HepG2 (cell line): ENCODE results near the gene GPX5. TPM values are rescaled to one million over a fixed set of nuclear protein-coding genes. Genes with fewer than 3 reads are reported as not detected.

Experiments
- ARID2 ChIP-seq: sonication (generic); formaldehyde crosslinking; IDR thresholded peaks from 2 replicates; pipeline ENCODE4 v1.8.1; 2022; ENCODE audit warnings: mild to moderate bottlenecking, missing genetic modification reagents, borderline replicate concordance
- CREB1 ChIP-seq, 2 experiments: fragments of 450-650 bp in 1 of 2; IDR thresholded peaks; 2 replicates each; pipeline ENCODE4 v1.6.1; 2016 to 2017; ENCODE audit warnings: control low read depth in 1 of 2, mild to moderate bottlenecking in 1 of 2, missing compliant biosample characterization in 1 of 2, missing genetic modification characterization in 1 of 2
- ESRRA ChIP-seq: sonication (generic); formaldehyde crosslinking; IDR thresholded peaks from 2 replicates; pipeline ENCODE4 v1.5.1; 2020; ENCODE audit warnings: mild to moderate bottlenecking, low read depth, missing genetic modification reagents
- MEF2D ChIP-seq: sonication (generic); formaldehyde crosslinking; IDR thresholded peaks from 2 replicates; pipeline ENCODE4 v1.5.1; 2020; ENCODE audit warnings: mild to moderate bottlenecking, missing genetic modification reagents
- MYNN ChIP-seq: sonication (generic); formaldehyde crosslinking; IDR thresholded peaks from 2 replicates; pipeline ENCODE4 v1.4.0; 2020; ENCODE audit warnings: mild to moderate bottlenecking, low read depth, missing genetic modification reagents
- NFYC ChIP-seq: IDR thresholded peaks from 2 replicates; pipeline ENCODE4 v1.6.1; 2016; ENCODE audit warnings: missing genetic modification reagents, missing compliant biosample characterization
- PHF8 ChIP-seq: sonication (generic); formaldehyde crosslinking; IDR thresholded peaks from 2 replicates; pipeline ENCODE4 v1.5.0; 2020; ENCODE audit warnings: missing genetic modification reagents
- REL ChIP-seq: sonication (generic); formaldehyde crosslinking; conservative IDR thresholded peaks from 2 replicates; pipeline ENCODE4 v1.8.0; 2022; ENCODE audit warnings: mild to moderate bottlenecking, missing genetic modification reagents, moderate library complexity
- SRF ChIP-seq: IDR thresholded peaks from 2 replicates; pipeline ENCODE4 v1.6.1; 2011; ENCODE audit warnings: mild to moderate bottlenecking, low read depth, low read length, moderate library complexity
- XRCC5 ChIP-seq: fragments of 200-400 bp; formaldehyde crosslinking; optimal IDR thresholded peaks from 2 replicates; pipeline ENCODE3; 2017; ENCODE audit warnings: mild to moderate bottlenecking, low read length
- YEATS4 ChIP-seq: sonication (generic); formaldehyde crosslinking; IDR thresholded peaks from 2 replicates; pipeline ENCODE4 v1.4.0; 2020; ENCODE audit warnings: missing genetic modification reagents, borderline replicate concordance
- ZBTB20 ChIP-seq: sonication (generic); formaldehyde crosslinking; IDR thresholded peaks from 2 replicates; pipeline ENCODE4 v1.8.1; 2023; ENCODE audit warnings: missing genetic modification reagents, low read depth, mild to moderate bottlenecking, borderline replicate concordance
- ZMAT3 ChIP-seq: sonication (generic); formaldehyde crosslinking; conservative IDR thresholded peaks from 2 replicates; pipeline ENCODE4 v1.7.0; 2021; ENCODE audit warnings: missing genetic modification reagents
- ZNF224 ChIP-seq: sonication (generic); formaldehyde crosslinking; IDR thresholded peaks from 2 replicates; pipeline ENCODE4 v1.5.0; 2020; ENCODE audit warnings: mild to moderate bottlenecking, missing genetic modification reagents
- ZNF766 ChIP-seq: sonication (generic); formaldehyde crosslinking; IDR thresholded peaks from 2 replicates; pipeline ENCODE4 v1.5.0; 2020; ENCODE audit warnings: missing genetic modification reagents, borderline replicate concordance
- polyA plus RNA-seq, 8 experiments: library from polyadenylated mRNA; depleted of rRNA in 3 of 8; stranded (reverse) in 7 of 8; unstranded in 1 of 8; fragments of >200 nt; fragmentation: Illumina TruSeq in 4 of 8; extraction: Trizol in 4 of 8; gene quantifications; 2 replicates each; pipeline versions ENCODE4 v1.2.1 to v1.2.3, GENCODE V29; 2011 to 2016; ENCODE audit warnings: low read depth in 4 of 8, missing spikeins in 1 of 8, mixed read lengths in 1 of 8; ENCODE audit not compliant: insufficient read depth in 1 of 8
- total RNA-seq, 5 experiments: library from RNA; depleted of rRNA; stranded (reverse); fragments of >200 nt; fragmentation: Illumina TruSeq; extraction: Trizol; gene quantifications; 2 replicates each; pipeline ENCODE4 v1.2.3, GENCODE V29; 2016; ENCODE audit warnings: low read depth in 1 of 5
- TF ChIP-seq, protein P1 (sequence below): sonication (generic); formaldehyde crosslinking; IDR thresholded peaks from 2 replicates; pipeline ENCODE4 v1.4.0; 2020; ENCODE audit warnings: missing genetic modification reagents
- TF ChIP-seq, protein P2 (sequence below): sonication (generic); formaldehyde crosslinking; IDR thresholded peaks from 2 replicates; pipeline ENCODE4 v1.5.0; 2020; ENCODE audit warnings: missing genetic modification reagents
- TF ChIP-seq, protein P3 (sequence below): IDR thresholded peaks from 2 replicates; pipeline ENCODE4 v1.6.1; 2016; ENCODE audit warnings: missing compliant biosample characterization, missing genetic modification reagents, borderline replicate concordance
- TF ChIP-seq, protein P4 (sequence below): sonication (generic); formaldehyde crosslinking; IDR thresholded peaks from 2 replicates; pipeline ENCODE4 v1.9.0; 2021; ENCODE audit warnings: missing genetic modification reagents, mild to moderate bottlenecking, borderline replicate concordance
- TF ChIP-seq, protein P5 (sequence below): sonication (generic); formaldehyde crosslinking; IDR thresholded peaks from 2 replicates; pipeline ENCODE4 v1.4.0; 2020; ENCODE audit warnings: missing genetic modification reagents
- TF ChIP-seq, protein P6 (sequence below): sonication (generic); formaldehyde crosslinking; IDR thresholded peaks from 2 replicates; pipeline ENCODE4 v1.4.0; 2020; ENCODE audit warnings: mild to moderate bottlenecking, missing genetic modification reagents

The GPX5 gene
- total and polyA plus RNA-seq, 2 of the 13 experiments (the other 11 are each of a cell fraction or from before 2014, with no cell fraction given): not detected

DNA sequence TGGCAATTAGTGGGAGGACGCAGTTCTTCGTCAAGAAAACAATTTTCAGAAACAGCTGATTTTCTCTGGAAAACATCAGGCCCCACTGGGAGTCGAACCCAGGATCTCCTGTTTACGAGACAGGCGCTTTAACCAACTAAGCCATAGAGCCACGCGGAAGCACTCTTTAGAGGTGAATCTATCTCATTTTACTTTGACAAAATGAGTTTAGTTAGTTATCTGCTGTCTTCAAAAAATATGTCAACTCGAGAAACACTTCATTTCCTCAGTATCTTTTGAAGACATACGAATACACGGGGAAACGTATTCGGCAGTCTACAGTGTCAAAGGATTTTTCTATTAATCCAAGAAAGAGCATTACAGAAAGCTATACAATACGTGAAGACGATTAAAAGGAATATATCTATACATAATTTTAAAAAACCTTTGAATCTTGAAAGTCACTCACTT is 36.7 kb upstream of the GPX5 start (continued):
- TF ChIP-seq MYNN (CRISPR knock-in tag): no peak
- TF ChIP-seq PHF8: no peak
- no peak for TF ChIP-seq REL (CRISPR knock-in tag)
- TF ChIP-seq, protein P1, sequence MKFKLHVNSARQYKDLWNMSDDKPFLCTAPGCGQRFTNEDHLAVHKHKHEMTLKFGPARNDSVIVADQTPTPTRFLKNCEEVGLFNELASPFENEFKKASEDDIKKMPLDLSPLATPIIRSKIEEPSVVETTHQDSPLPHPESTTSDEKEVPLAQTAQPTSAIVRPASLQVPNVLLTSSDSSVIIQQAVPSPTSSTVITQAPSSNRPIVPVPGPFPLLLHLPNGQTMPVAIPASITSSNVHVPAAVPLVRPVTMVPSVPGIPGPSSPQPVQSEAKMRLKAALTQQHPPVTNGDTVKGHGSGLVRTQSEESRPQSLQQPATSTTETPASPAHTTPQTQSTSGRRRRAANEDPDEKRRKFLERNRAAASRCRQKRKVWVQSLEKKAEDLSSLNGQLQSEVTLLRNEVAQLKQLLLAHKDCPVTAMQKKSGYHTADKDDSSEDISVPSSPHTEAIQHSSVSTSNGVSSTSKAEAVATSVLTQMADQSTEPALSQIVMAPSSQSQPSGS: no peak
- TF ChIP-seq, protein P2, sequence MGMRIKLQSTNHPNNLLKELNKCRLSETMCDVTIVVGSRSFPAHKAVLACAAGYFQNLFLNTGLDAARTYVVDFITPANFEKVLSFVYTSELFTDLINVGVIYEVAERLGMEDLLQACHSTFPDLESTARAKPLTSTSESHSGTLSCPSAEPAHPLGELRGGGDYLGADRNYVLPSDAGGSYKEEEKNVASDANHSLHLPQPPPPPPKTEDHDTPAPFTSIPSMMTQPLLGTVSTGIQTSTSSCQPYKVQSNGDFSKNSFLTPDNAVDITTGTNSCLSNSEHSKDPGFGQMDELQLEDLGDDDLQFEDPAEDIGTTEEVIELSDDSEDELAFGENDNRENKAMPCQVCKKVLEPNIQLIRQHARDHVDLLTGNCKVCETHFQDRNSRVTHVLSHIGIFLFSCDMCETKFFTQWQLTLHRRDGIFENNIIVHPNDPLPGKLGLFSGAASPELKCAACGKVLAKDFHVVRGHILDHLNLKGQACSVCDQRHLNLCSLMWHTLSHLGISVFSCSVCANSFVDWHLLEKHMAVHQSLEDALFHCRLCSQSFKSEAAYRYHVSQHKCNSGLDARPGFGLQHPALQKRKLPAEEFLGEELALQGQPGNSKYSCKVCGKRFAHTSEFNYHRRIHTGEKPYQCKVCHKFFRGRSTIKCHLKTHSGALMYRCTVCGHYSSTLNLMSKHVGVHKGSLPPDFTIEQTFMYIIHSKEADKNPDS (CRISPR knock-in tag): no peak
- no peak for TF ChIP-seq ZNF766 (CRISPR knock-in tag)
- TF ChIP-seq SRF: no peak
- TF ChIP-seq YEATS4 (CRISPR knock-in tag): no peak; the same call in 1 of the 2 replicates
- TF ChIP-seq, protein P3, sequence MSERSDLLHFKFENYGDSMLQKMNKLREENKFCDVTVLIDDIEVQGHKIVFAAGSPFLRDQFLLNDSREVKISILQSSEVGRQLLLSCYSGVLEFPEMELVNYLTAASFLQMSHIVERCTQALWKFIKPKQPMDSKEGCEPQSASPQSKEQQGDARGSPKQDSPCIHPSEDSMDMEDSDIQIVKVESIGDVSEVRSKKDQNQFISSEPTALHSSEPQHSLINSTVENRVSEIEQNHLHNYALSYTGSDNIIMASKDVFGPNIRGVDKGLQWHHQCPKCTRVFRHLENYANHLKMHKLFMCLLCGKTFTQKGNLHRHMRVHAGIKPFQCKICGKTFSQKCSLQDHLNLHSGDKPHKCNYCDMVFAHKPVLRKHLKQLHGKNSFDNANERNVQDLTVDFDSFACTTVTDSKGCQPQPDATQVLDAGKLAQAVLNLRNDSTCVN (CRISPR knock-in tag): no peak
- TF ChIP-seq, protein P4, sequence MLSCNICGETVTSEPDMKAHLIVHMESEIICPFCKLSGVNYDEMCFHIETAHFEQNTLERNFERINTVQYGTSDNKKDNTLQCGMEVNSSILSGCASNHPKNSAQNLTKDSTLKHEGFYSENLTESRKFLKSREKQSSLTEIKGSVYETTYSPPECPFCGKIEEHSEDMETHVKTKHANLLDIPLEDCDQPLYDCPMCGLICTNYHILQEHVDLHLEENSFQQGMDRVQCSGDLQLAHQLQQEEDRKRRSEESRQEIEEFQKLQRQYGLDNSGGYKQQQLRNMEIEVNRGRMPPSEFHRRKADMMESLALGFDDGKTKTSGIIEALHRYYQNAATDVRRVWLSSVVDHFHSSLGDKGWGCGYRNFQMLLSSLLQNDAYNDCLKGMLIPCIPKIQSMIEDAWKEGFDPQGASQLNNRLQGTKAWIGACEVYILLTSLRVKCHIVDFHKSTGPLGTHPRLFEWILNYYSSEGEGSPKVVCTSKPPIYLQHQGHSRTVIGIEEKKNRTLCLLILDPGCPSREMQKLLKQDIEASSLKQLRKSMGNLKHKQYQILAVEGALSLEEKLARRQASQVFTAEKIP (CRISPR knock-in tag): no peak
- TF ChIP-seq ZMAT3 (CRISPR knock-in tag): no peak
- TF ChIP-seq, protein P5, sequence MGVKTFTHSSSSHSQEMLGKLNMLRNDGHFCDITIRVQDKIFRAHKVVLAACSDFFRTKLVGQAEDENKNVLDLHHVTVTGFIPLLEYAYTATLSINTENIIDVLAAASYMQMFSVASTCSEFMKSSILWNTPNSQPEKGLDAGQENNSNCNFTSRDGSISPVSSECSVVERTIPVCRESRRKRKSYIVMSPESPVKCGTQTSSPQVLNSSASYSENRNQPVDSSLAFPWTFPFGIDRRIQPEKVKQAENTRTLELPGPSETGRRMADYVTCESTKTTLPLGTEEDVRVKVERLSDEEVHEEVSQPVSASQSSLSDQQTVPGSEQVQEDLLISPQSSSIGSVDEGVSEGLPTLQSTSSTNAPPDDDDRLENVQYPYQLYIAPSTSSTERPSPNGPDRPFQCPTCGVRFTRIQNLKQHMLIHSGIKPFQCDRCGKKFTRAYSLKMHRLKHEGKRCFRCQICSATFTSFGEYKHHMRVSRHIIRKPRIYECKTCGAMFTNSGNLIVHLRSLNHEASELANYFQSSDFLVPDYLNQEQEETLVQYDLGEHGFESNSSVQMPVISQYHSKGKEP (CRISPR knock-in tag): no peak
- TF ChIP-seq ZBTB20: no peak
- no peak for TF ChIP-seq ESRRA (CRISPR knock-in tag)
- no peak for TF ChIP-seq ARID2
- TF ChIP-seq XRCC5: no peak
- TF ChIP-seq MEF2D: no peak
- no peak for TF ChIP-seq CREB1 (IDR thresholded peaks at IDR 0.05)
- peak; percentile 62; the same call in 1 of the 2 replicates for TF ChIP-seq CREB1 (CRISPR knock-in tag; IDR thresholded peaks at IDR 0.05)
- TF ChIP-seq, protein P6, sequence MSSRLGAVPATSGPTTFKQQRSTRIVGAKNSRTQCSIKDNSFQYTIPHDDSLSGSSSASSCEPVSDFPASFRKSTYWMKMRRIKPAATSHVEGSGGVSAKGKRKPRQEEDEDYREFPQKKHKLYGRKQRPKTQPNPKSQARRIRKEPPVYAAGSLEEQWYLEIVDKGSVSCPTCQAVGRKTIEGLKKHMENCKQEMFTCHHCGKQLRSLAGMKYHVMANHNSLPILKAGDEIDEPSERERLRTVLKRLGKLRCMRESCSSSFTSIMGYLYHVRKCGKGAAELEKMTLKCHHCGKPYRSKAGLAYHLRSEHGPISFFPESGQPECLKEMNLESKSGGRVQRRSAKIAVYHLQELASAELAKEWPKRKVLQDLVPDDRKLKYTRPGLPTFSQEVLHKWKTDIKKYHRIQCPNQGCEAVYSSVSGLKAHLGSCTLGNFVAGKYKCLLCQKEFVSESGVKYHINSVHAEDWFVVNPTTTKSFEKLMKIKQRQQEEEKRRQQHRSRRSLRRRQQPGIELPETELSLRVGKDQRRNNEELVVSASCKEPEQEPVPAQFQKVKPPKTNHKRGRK (CRISPR knock-in tag): no peak
- TF ChIP-seq NFYC: peak; percentile 27; the same call in 1 of the 2 replicates
- no peak for TF ChIP-seq ZNF224
